Calu3 (cell line): ENCODE data around the gene PGA3. TPM values are rescaled to one million over a fixed set of nuclear protein-coding genes. Genes with fewer than 3 reads are reported as not detected.
"Not testable (repeated sequence)": the region's sequence is repeated elsewhere in the genome, so short reads cannot be mapped to it uniquely, and the experiment has no call there.

Experiments
- BruUV-seq: library from RNA; stranded (reverse); fragments of 400-500 nt; replicated peaks from 2 replicates; lab custom pipeline; 2021; lab: Mats Ljungman, UMichigan
- CTCF ChIA-PET: fragments of 300-600 bp; sonication (Branson Sonifier 250); formaldehyde crosslinking; loops from one replicate; lab custom pipeline; 2022; ENCODE audit warnings: antibody characterized with exemption; lab: Charles Lee
- DNase-seq: peaks from one replicate; pipeline ENCODE4 v3.0.0; 2022
- H3K27ac Mint-ChIP-seq: one replicate; pipeline ENCODE4 v1.8.0; 2022; ENCODE audit warnings: mixed read lengths; ENCODE audit not compliant: unreplicated experiment
- H3K27me3 Mint-ChIP-seq: one replicate; pipeline ENCODE4 v1.8.0; 2022; ENCODE audit warnings: mixed read lengths; ENCODE audit not compliant: unreplicated experiment
- H3K36me3 Mint-ChIP-seq: one replicate; pipeline ENCODE4 v1.8.0; 2022; ENCODE audit warnings: mild to moderate bottlenecking, moderate library complexity, mixed read lengths; ENCODE audit not compliant: insufficient read depth, unreplicated experiment
- H3K4me1 Mint-ChIP-seq: one replicate; pipeline ENCODE4 v1.8.0; 2022; ENCODE audit warnings: mild to moderate bottlenecking, low read depth, mixed read lengths; ENCODE audit not compliant: unreplicated experiment
- H3K4me3 Mint-ChIP-seq: one replicate; pipeline ENCODE4 v1.8.0; 2022; ENCODE audit warnings: mild to moderate bottlenecking, low read depth, moderate library complexity, mixed read lengths; ENCODE audit not compliant: unreplicated experiment
- H3K9me3 Mint-ChIP-seq: one replicate; pipeline ENCODE4 v1.8.0; 2022; ENCODE audit warnings: low read depth, mixed read lengths; ENCODE audit not compliant: unreplicated experiment
- CTCF ChIP-seq: fragments of 200-600 bp; IDR thresholded peaks from one replicate; pipeline ENCODE4 v1.8.0; 2022; ENCODE audit warnings: antibody characterized with exemption; ENCODE audit not compliant: unreplicated experiment
- intact Hi-C: fragments of 100-400 bp; cut with micrococcal nuclease; formaldehyde crosslinking; loops from one replicate; pipeline ENCODE4 v1.10.0; 2022; ENCODE audit not compliant: unreplicated experiment
- total RNA-seq: library from RNA; stranded (reverse); gene quantifications from 2 replicates; pipeline ENCODE4 v1.2.3, GENCODE V29; 2022

Gene PGA3
- total RNA-seq, 1 experiment from 2014 or later: not detected

GRCh38 chr11:61176446-61176845, 26.9 kb upstream of the PGA3 start:
- intact Hi-C loops: no loop called here
- DNase-seq: no peak
- TF ChIP-seq CTCF: no peak
- BruUV-seq: no TSS peak
- Mint-ChIP-seq H3K27ac (no peak overlapping the region), H3K27me3 (peaks cover 75% of the 10 kb centered on the region), H3K4me1 (peaks cover 16% of the 10 kb centered on the region), H3K4me3 (no peak overlapping the region), H3K36me3 (no peaks in the 10 kb centered on the region), H3K9me3 (peaks cover 3% of the 10 kb centered on the region)
- CTCF ChIA-PET: no interaction called here

- H3K27ac Mint-ChIP-seq, CTCF ChIA-PET, H3K4me3 Mint-ChIP-seq, intact Hi-C loops, H3K4me1 Mint-ChIP-seq, BruUV-seq, H3K9me3 Mint-ChIP-seq, DNase-seq, H3K36me3 Mint-ChIP-seq: not testable (repeated sequence)
- peaks cover 37% of the 10 kb centered on the region for H3K27me3 Mint-ChIP-seq
Observed at GRCh38 chr11:61180205-61180604, 23.1 kb upstream of the PGA3 start.

GRCh38 chr11:61181489-61181888, 21.8 kb upstream of the PGA3 start:
- no TSS peak for BruUV-seq
- H3K27me3 Mint-ChIP-seq: peaks cover 25% of the 10 kb centered on the region
- no peak overlapping the region for H3K27ac Mint-ChIP-seq
- intact Hi-C loops: no loop called here
- CTCF ChIA-PET: no interaction called here
- H3K9me3 Mint-ChIP-seq: no peaks in the 10 kb centered on the region
- no peaks in the 10 kb centered on the region for H3K36me3 Mint-ChIP-seq
- H3K4me1 Mint-ChIP-seq: no peaks in the 10 kb centered on the region
- H3K4me3 Mint-ChIP-seq: no peak overlapping the region
- TF ChIP-seq CTCF: no peak
- no peak for DNase-seq

- no peak for TF ChIP-seq CTCF
- BruUV-seq: no TSS peak
- DNase-seq: no peak
- H3K27ac Mint-ChIP-seq: no peak overlapping the region
- H3K27me3 Mint-ChIP-seq: peaks cover 20% of the 10 kb centered on the region
- intact Hi-C loops: no loop called here
- no peaks in the 10 kb centered on the region for H3K9me3 Mint-ChIP-seq
- H3K36me3 Mint-ChIP-seq: no peaks in the 10 kb centered on the region
- H3K4me3 Mint-ChIP-seq: no peak overlapping the region
- CTCF ChIA-PET: no interaction called here
- H3K4me1 Mint-ChIP-seq: no peaks in the 10 kb centered on the region
Observed at GRCh38 chr11:61183645-61184044, 19.7 kb upstream of the PGA3 start.

- H3K36me3 Mint-ChIP-seq: no peaks in the 10 kb centered on the region
Observed at GRCh38 chr11:61186504-61186903, 16.8 kb upstream of the PGA3 start.

More at GRCh38 chr11:61186504-61186903, 16.8 kb upstream of the PGA3 start:
- CTCF ChIA-PET: interaction anchor here (0.6 to 0.9 kb wide), 2 partner anchors 25 to 1013 kb away, joined by 3 read pairs; partner anchors contain the start of gene VPS37C
- intact Hi-C loops: loop anchor here (5.0 kb wide), 1 partner anchor 354 kb away; no protein-coding TSS in a partner anchor
- peaks cover 14% of the 10 kb centered on the region for H3K27me3 Mint-ChIP-seq
- TF ChIP-seq CTCF: no peak
- no peak for DNase-seq
- no peaks in the 10 kb centered on the region for H3K9me3 Mint-ChIP-seq
- H3K4me3 Mint-ChIP-seq: no peak overlapping the region
- BruUV-seq: no TSS peak
- no peaks in the 10 kb centered on the region for H3K4me1 Mint-ChIP-seq
- no peak overlapping the region for H3K27ac Mint-ChIP-seq
